Measurements from ENCODE around the gene RBM5. TPM values are rescaled to one million over a fixed set of nuclear protein-coding genes. Genes with fewer than 3 reads are reported as not detected.
A peak's percentile ranks its signal among the peaks of the same experiment; 100 is the strongest.

Gene RBM5
- total RNA-seq, 1 donor from 2014 or later = 153 TPM

GRCh38 chr3:50121072-50122032, 32.6 kb downstream of the RBM5 start:
- no peaks in the 10 kb centered on the region for H3K9me3 ChIP-seq
- no peaks in the 10 kb centered on the region for H3K27me3 ChIP-seq (ENCODE audit: low read depth)
- intact Hi-C loops (cut with DNase I) = no loop called here
- TF ChIP-seq CTCF (IDR thresholded peaks at IDR 0.05) = peak; percentile 87
- peak; percentile 74 for DNase-seq
- peaks cover 51% of the 10 kb centered on the region for H3K36me3 ChIP-seq
- no peak overlapping the region for H3K4me3 ChIP-seq
- no peak overlapping the region for H3K27ac ChIP-seq
- H3K4me1 ChIP-seq = peaks cover 26% of the 10 kb centered on the region
- peak; percentile 83 to 84 for ATAC-seq

GRCh38 chr3:50122071-50122470, 33.4 kb downstream of the RBM5 start:
- peaks cover 44% of the 10 kb centered on the region for H3K36me3 ChIP-seq
- no peak for ATAC-seq
- intact Hi-C loops (cut with DNase I) = no loop called here
- no peak overlapping the region for H3K27ac ChIP-seq
- no peak overlapping the region for H3K4me3 ChIP-seq
- no peak for TF ChIP-seq CTCF (IDR thresholded peaks at IDR 0.05)
- H3K9me3 ChIP-seq = no peaks in the 10 kb centered on the region
- H3K4me1 ChIP-seq = peaks cover 33% of the 10 kb centered on the region
- no peaks in the 10 kb centered on the region for H3K27me3 ChIP-seq (ENCODE audit: low read depth)
- DNase-seq = peak; percentile 23

- Histone ChIP-seq H3K27me3 (ENCODE audit: low read depth) (no peaks in the 10 kb centered on the region), H3K36me3 (peaks cover 36% of the 10 kb centered on the region), H3K4me1 (peaks cover 33% of the 10 kb centered on the region), H3K4me3 (no peak overlapping the region), H3K27ac (no peak overlapping the region), H3K9me3 (no peaks in the 10 kb centered on the region)
- no peak for TF ChIP-seq CTCF (IDR thresholded peaks at IDR 0.05)
- ATAC-seq = no peak
- intact Hi-C loops (cut with DNase I) = no loop called here
- DNase-seq = peak; percentile 42
Measured at GRCh38 chr3:50122661-50123391, 34.1 kb downstream of the RBM5 start.

- H3K36me3 ChIP-seq = peaks cover 29% of the 10 kb centered on the region
- ATAC-seq (no peak), DNase-seq (peak; percentile 28)
- H3K4me1 ChIP-seq = peaks cover 33% of the 10 kb centered on the region
- H3K27ac ChIP-seq = no peak overlapping the region
- no peak overlapping the region for H3K4me3 ChIP-seq
- no peak for TF ChIP-seq CTCF (IDR thresholded peaks at IDR 0.05)
- no peaks in the 10 kb centered on the region for H3K9me3 ChIP-seq
- no peaks in the 10 kb centered on the region for H3K27me3 ChIP-seq (ENCODE audit: low read depth)
- intact Hi-C loops (cut with DNase I) = no loop called here
Measured at GRCh38 chr3:50123394-50124051, 34.8 kb downstream of the RBM5 start.

GRCh38 chr3:50124052-50124799, 35.5 kb downstream of the RBM5 start:
- Histone ChIP-seq H3K27me3 (ENCODE audit: low read depth) (no peaks in the 10 kb centered on the region), H3K4me3 (no peak overlapping the region), H3K27ac (no peak overlapping the region), H3K4me1 (peaks cover 33% of the 10 kb centered on the region), H3K36me3 (peaks cover 22% of the 10 kb centered on the region), H3K9me3 (no peaks in the 10 kb centered on the region)
- intact Hi-C loops (cut with DNase I) = no loop called here
- ATAC-seq = no peak
- peak; percentile 38 for DNase-seq
- no peak for TF ChIP-seq CTCF (IDR thresholded peaks at IDR 0.05)
